HepG2 (cell line): ENCODE data around the gene LYPD6. TPM values are rescaled to one million over a fixed set of nuclear protein-coding genes. Genes with fewer than 3 reads are reported as not detected.
A peak's percentile ranks its signal among the peaks of the same experiment; 100 is the strongest.

Experiments used
- ATAC-seq: fragments of 200-7000 bp; cut with Tn5 transposase; 3 replicates; pipeline ENCODE4 v1.9.1; 2020; ENCODE audit warnings: mild to moderate bottlenecking, moderate library complexity
- BruUV-seq: library from RNA; stranded (reverse); fragments of 400-500 nt; replicated peaks from 2 replicates; lab custom pipeline; 2021; lab: Mats Ljungman, UMichigan
- CTCF ChIA-PET: fragments of 300-600 bp; formaldehyde crosslinking; extraction: SDS; loops from one replicate; lab custom pipeline; 2021; ENCODE audit warnings: low total read pairs, inconsistent platforms, low intra/inter-chr PET ratio; lab: Yijun Ruan, JAX
- POLR2A ChIA-PET: fragments of 350-600 bp; sonication (Branson Sonifier 250); formaldehyde crosslinking; loops from one replicate; lab custom pipeline; 2020; ENCODE audit warnings: antibody characterized with exemption, inconsistent platforms; lab: Yijun Ruan, JAX
- DNase-seq: peaks from one replicate; pipeline ENCODE4 v3.0.0-alpha.2; 2015; ENCODE audit warnings: low spot score
- FAIRE-seq: peaks from 3 replicates; lab custom pipeline; 2011; peaks lifted over from hg19 to GRCh38; lab: Jason Lieb, UNC
- H2AFZ ChIP-seq: one replicate; pipeline ENCODE4 v1.6.1; 2011; ENCODE audit warnings: low read length, inconsistent platforms
- H3K27ac ChIP-seq: fragments of 300-600 bp; 3 replicates; pipeline ENCODE4 v1.8.0; 2011; ENCODE audit warnings: mixed run types, mild to moderate bottlenecking, mixed read lengths, low read length, inconsistent platforms; ENCODE audit not compliant: insufficient read depth; ENCODE audit errors: extremely low read length
- H3K27me3 ChIP-seq, 2 experiments: fragments of 200-600 bp in 1 of 2; 2 replicates in 1 of 2; 3 replicates in 1 of 2; pipeline versions ENCODE4 v1.6.0 to v1.8.0; 2011; ENCODE audit warnings: low read length in 2 of 2, mild to moderate bottlenecking in 2 of 2, moderate library complexity in 2 of 2, inconsistent platforms in 1 of 2; ENCODE audit not compliant: insufficient read depth in 2 of 2, control insufficient read depth in 1 of 2
- H3K36me3 ChIP-seq, 2 experiments: fragments of 200-600 bp in 1 of 2; replicated peaks in 1 of 2; 2 replicates in 1 of 2; 3 replicates in 1 of 2; pipeline versions ENCODE4 v1.5.1 to v1.8.0; 2011; ENCODE audit warnings: low read length in 2 of 2, inconsistent platforms in 1 of 2; ENCODE audit not compliant: insufficient read depth in 2 of 2, control insufficient read depth in 1 of 2
- H3K4me1 ChIP-seq: 2 replicates; pipeline ENCODE4 v1.5.1; 2012; ENCODE audit warnings: low read length, inconsistent platforms; ENCODE audit not compliant: insufficient read depth
- H3K4me2 ChIP-seq: 2 replicates; pipeline ENCODE4 v1.6.0; 2011; ENCODE audit warnings: low read depth, low read length, inconsistent platforms
- H3K4me3 ChIP-seq, 3 experiments: fragments of 200-600 bp in 1 of 3; sonication (generic), shearing (Covaris generic) in 1 of 3; replicated peaks in 1 of 3; 2 replicates each; pipeline ENCODE4 v1.5.1; 2011 to 2016; ENCODE audit warnings: low read length in 3 of 3, inconsistent platforms in 2 of 3, low read depth in 2 of 3, mild to moderate bottlenecking in 2 of 3, control low read depth in 1 of 3, mixed read lengths in 1 of 3; ENCODE audit not compliant: insufficient read depth in 1 of 3
- H3K79me2 ChIP-seq: one replicate; pipeline ENCODE4 v1.6.1; 2011; ENCODE audit warnings: low read length, inconsistent platforms; ENCODE audit not compliant: insufficient read depth
- H3K9ac ChIP-seq: 2 replicates; pipeline ENCODE4 v1.6.0; 2011; ENCODE audit warnings: mild to moderate bottlenecking, low read depth, low read length, inconsistent platforms; ENCODE audit not compliant: insufficient read depth
- H3K9me3 ChIP-seq: 2 replicates; pipeline ENCODE4 v1.5.1; 2012; ENCODE audit warnings: mild to moderate bottlenecking, low read length
- H4K20me1 ChIP-seq: 2 replicates; pipeline ENCODE4 v1.6.0; 2011; ENCODE audit warnings: inconsistent platforms, mild to moderate bottlenecking, low read length, moderate library complexity; ENCODE audit not compliant: insufficient read depth
- HNF4A ChIP-seq: sonication (generic); formaldehyde crosslinking; IDR thresholded peaks from 2 replicates; pipeline ENCODE4 v1.4.0; 2020; ENCODE audit warnings: missing genetic modification reagents
- HNF4G ChIP-seq, 2 experiments: sonication (generic) in 1 of 2; formaldehyde crosslinking in 1 of 2; IDR thresholded peaks; 2 replicates each; pipeline versions ENCODE4 v1.4.0 to v1.6.1; 2011 to 2020; ENCODE audit warnings: borderline replicate concordance in 2 of 2, low read depth in 2 of 2, mild to moderate bottlenecking in 2 of 2, low read length in 1 of 2, missing genetic modification reagents in 1 of 2, moderate library complexity in 1 of 2
- MIXL1 ChIP-seq: IDR thresholded peaks from 2 replicates; pipeline ENCODE4 v1.6.1; 2016
- ZNF12 ChIP-seq: sonication (generic); formaldehyde crosslinking; IDR thresholded peaks from 2 replicates; pipeline ENCODE4 v1.5.0; 2020; ENCODE audit warnings: missing genetic modification reagents
- ZNF24 ChIP-seq: fragments of 450-650 bp; IDR thresholded peaks from 2 replicates; pipeline ENCODE4 v1.6.1; 2017; ENCODE audit warnings: antibody characterized with exemption, mild to moderate bottlenecking
- ZNF484 ChIP-seq: sonication (generic); formaldehyde crosslinking; IDR thresholded peaks from 2 replicates; pipeline ENCODE4 v1.5.1; 2020; ENCODE audit warnings: mild to moderate bottlenecking, low read depth, missing genetic modification reagents, borderline replicate concordance
- ZNF839 ChIP-seq: sonication (generic); formaldehyde crosslinking; IDR thresholded peaks from 2 replicates; pipeline ENCODE4 v1.4.0; 2020; ENCODE audit warnings: missing genetic modification reagents, mild to moderate bottlenecking, borderline replicate concordance
- WGBS: methylation state at CpG from one replicate; pipeline ENCODE4 v1.1.6; 2017; ENCODE audit warnings: low lambda C conversion rate; 5-methylcytosine and 5-hydroxymethylcytosine counted together
- in situ Hi-C: cut with HindIII; loops from 2 replicates; pipeline ENCODE4 v1.10.0; 2017; ENCODE audit warnings: low pct_unique_long_range_greater_than_20kb; ENCODE audit not compliant: extremely low pct_ligation_motif_present
- intact Hi-C: fragments of 100-400 bp; cut with micrococcal nuclease; formaldehyde crosslinking; loops from one replicate; pipeline ENCODE4 v1.10.0; 2022; ENCODE audit not compliant: unreplicated experiment
- polyA plus RNA-seq, 8 experiments: library from polyadenylated mRNA; depleted of rRNA in 3 of 8; stranded (reverse) in 7 of 8; unstranded in 1 of 8; fragments of >200 nt; fragmentation: Illumina TruSeq in 4 of 8; extraction: Trizol in 4 of 8; gene quantifications; 2 replicates each; pipeline versions ENCODE4 v1.2.1 to v1.2.3, GENCODE V29; 2011 to 2016; ENCODE audit warnings: low read depth in 4 of 8, missing spikeins in 1 of 8, mixed read lengths in 1 of 8; ENCODE audit not compliant: insufficient read depth in 1 of 8
- total RNA-seq, 5 experiments: library from RNA; depleted of rRNA; stranded (reverse); fragments of >200 nt; fragmentation: Illumina TruSeq; extraction: Trizol; gene quantifications; 2 replicates each; pipeline ENCODE4 v1.2.3, GENCODE V29; 2016; ENCODE audit warnings: low read depth in 1 of 5
- TF ChIP-seq, protein P1 (sequence below): sonication (generic); formaldehyde crosslinking; IDR thresholded peaks from 2 replicates; pipeline ENCODE4 v1.5.1; 2020; ENCODE audit warnings: mild to moderate bottlenecking, missing genetic modification reagents, moderate library complexity

Gene LYPD6
- total and polyA plus RNA-seq, 2 of the 13 experiments (the other 11 are each of a cell fraction or from before 2014, with no cell fraction given), result 0.01 to 0.07 TPM

DNA sequence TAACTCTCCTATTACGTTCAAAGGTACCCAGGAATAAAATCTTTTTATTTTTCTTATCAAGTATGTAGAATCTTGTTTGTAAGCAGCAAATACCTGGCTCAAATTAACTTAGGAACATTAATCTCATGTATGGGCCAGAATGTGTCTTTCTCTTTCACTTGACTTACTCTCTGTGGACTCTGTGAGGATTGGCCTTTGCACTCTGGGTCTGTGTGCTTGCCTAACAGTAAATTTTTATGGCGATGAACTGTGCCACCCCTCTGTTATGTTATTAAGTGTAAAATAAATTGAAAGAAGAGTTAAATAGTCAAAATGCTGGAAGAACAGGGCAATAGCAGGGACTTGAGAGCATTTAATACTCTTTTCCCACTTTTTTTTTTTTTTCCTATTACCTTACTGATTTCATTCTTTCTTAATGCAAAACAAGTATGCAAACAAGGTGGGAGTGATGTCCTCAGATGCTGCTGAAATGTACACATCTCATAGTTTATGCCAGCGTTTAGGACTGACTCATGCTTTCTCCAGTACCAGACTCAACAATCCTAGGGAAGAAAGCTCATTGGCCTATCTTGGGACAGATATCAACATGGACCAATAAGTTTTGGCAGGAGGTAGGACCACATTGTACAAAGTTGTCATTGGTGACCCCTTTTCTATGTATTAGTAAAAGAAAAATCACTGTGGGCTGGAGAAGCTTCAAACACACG, 25.5 kb downstream of the LYPD6 start:
- ChIA-PET CTCF (no interaction called here), POLR2A (no interaction called here)
- Histone ChIP-seq H3K79me2 (no peaks in the 10 kb centered on the region), H2AFZ (no peak overlapping the region), H3K4me1 (no peaks in the 10 kb centered on the region), H3K9ac (no peak overlapping the region), H3K4me2 (no peak overlapping the region), H3K36me3 (no peaks in the 10 kb centered on the region), H3K4me3 (no peak overlapping the region), H3K9me3 (no peaks in the 10 kb centered on the region), H3K27ac (no peak overlapping the region), H3K27me3 (no peaks in the 10 kb centered on the region), H4K20me1 (no peaks in the 10 kb centered on the region)
- in situ Hi-C loops, result no loop called here
- 0 out of 2 replicates have a peak, but pooled peaks have one; percentile 17 for TF ChIP-seq HNF4G (IDR thresholded peaks at IDR 0.05; ENCODE audit: borderline replicate concordance, low read depth, low read length)
- no peak for TF ChIP-seq HNF4G (CRISPR knock-in tag; IDR thresholded peaks at IDR 0.05; ENCODE audit: borderline replicate concordance, low read depth)
- no peak for TF ChIP-seq ZNF484 (CRISPR knock-in tag)
- no peak for TF ChIP-seq ZNF12 (CRISPR knock-in tag)
- TF ChIP-seq HNF4A (CRISPR knock-in tag), result peak; percentile 55
- TF ChIP-seq, protein P1, sequence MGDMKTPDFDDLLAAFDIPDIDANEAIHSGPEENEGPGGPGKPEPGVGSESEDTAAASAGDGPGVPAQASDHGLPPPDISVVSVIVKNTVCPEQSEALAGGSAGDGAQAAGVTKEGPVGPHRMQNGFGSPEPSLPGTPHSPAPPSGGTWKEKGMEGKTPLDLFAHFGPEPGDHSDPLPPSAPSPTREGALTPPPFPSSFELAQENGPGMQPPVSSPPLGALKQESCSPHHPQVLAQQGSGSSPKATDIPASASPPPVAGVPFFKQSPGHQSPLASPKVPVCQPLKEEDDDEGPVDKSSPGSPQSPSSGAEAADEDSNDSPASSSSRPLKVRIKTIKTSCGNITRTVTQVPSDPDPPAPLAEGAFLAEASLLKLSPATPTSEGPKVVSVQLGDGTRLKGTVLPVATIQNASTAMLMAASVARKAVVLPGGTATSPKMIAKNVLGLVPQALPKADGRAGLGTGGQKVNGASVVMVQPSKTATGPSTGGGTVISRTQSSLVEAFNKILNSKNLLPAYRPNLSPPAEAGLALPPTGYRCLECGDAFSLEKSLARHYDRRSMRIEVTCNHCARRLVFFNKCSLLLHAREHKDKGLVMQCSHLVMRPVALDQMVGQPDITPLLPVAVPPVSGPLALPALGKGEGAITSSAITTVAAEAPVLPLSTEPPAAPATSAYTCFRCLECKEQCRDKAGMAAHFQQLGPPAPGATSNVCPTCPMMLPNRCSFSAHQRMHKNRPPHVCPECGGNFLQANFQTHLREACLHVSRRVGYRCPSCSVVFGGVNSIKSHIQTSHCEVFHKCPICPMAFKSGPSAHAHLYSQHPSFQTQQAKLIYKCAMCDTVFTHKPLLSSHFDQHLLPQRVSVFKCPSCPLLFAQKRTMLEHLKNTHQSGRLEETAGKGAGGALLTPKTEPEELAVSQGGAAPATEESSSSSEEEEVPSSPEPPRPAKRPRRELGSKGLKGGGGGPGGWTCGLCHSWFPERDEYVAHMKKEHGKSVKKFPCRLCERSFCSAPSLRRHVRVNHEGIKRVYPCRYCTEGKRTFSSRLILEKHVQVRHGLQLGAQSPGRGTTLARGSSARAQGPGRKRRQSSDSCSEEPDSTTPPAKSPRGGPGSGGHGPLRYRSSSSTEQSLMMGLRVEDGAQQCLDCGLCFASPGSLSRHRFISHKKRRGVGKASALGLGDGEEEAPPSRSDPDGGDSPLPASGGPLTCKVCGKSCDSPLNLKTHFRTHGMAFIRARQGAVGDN (CRISPR knock-in tag), result no peak
- no peak for TF ChIP-seq ZNF839 (CRISPR knock-in tag)
- TF ChIP-seq ZNF24, result no peak
- no peak for TF ChIP-seq MIXL1 (CRISPR knock-in tag)
- intact Hi-C loops, result no loop called here
- no TSS peak for BruUV-seq
- DNase-seq, result no peak
- peak; percentile 62; the same call in 2 of the 3 replicates for ATAC-seq
- no peak for FAIRE-seq
- under 1% methylated on average over 4 of the region's 4 CpGs for WGBS
